Transverse colon (tissue), 4 donors: ENCODE results near the gene RGS9.

ENCODE experiments used
- CTCF ChIP-seq, 5 experiments: fragments of 200-600 bp in 3 of 5; fragments of 450-650 bp in 2 of 5; sonication (generic) in 3 of 5; IDR thresholded peaks; 1 replicate in 2 of 5; 2 replicates in 3 of 5; pipeline ENCODE4 v1.5.1; 2016 to 2017; ENCODE audit warnings: antibody characterized with exemption in 5 of 5, inconsistent platforms in 3 of 5, mild to moderate bottlenecking in 2 of 5, moderate library complexity in 1 of 5
- EP300 ChIP-seq: sonication (generic); formaldehyde crosslinking; IDR thresholded peaks from one replicate; pipeline ENCODE4 v1.6.1; 2017; ENCODE audit warnings: antibody characterized with exemption, low read depth
- POLR2A ChIP-seq: fragments of 450-650 bp; IDR thresholded peaks from one replicate; pipeline ENCODE4 v1.6.1; 2016; ENCODE audit warnings: antibody characterized with exemption, mild to moderate bottlenecking, moderate library complexity
- POLR2AphosphoS5 ChIP-seq, 3 donors: sonication (generic); formaldehyde crosslinking; IDR thresholded peaks; one replicate each; pipeline ENCODE4 v1.6.1; 2016; ENCODE audit warnings: antibody characterized with exemption in 3 of 3

GRCh38 chr17:65088621-65089360 lies 48.4 kb upstream of the RGS9 start:
- TF ChIP-seq CTCF (IDR thresholded peaks at IDR 0.05) (no peak), EP300 (no peak), POLR2AphosphoS5 (IDR thresholded peaks at IDR 0.05) (no peak), POLR2A (no peak)
